ENCODE data around the gene MAGIX. TPM values are rescaled to one million over a fixed set of nuclear protein-coding genes. Genes with fewer than 3 reads are reported as not detected.
"Not testable (repeated sequence)": the region's sequence is repeated elsewhere in the genome, so short reads cannot be mapped to it uniquely, and the experiment has no call there.

The MAGIX gene
- total RNA-seq, 1 donor: 3.5 TPM

DNA sequence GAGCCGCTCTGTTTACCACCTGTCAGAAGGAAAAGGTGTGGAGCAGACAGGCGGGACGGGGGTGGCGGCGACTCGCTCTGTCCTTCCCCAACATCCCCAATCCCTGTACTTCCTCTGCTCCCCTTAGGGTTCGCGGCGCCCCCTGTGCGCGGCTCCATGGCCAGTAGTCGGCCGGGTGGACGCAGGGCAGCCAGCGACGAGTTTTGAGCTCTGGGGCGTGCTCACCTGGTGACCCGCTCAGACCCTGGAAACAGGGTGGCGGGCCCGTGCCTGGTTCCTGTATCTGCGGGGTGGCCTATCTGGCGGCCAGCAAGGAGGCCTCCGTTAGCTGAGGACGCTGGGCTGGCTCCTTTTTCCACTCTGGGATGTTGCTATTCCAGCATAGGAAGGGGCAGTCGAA lies 5.4 kb upstream of the MAGIX start:
- DNase-seq (ENCODE audit: low read depth in 2 of 3, low spot score in 2 of 3): no peak

DNA sequence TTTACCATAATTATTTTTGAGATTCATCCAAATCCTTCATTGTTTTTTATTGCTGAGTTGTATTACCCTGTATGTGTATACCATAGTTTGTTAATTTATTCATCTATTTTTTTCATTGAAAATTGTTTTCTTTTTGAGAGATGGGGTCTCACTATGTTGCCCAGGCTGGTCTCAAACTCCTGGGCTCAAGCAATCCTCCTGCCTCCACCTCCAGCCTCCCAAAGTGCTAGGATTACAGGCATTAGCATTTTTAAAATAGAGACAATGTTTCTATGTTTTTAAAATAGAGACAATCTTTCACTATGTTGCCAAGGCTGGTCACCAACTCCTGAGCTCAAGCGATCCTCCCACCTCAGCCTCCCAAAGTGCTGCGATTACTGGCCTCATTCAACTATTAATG lies 1.6 kb upstream of the MAGIX start:
- DNase-seq (ENCODE audit: low read depth in 2 of 3, low spot score in 2 of 3): no peak

DNA sequence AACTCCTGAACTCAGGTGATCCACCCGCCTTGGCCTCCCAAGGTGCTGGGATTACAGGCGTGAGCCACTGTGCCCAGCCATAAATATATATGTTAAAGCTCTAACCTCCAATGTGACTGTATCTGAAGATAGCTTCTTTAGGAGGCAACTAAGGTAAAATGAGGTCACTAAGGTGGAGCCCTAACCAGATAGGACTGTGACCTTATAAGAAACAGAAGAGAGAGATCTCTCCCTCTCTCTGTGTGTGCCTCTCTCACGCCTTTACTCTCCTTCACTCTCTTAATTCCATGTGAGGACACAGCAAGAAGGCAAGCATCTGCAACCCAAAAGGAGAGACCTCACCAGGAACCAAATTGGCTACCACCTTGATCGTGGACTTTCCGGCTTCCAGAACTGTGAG lies 926 bp upstream of the MAGIX start:
- no peak for DNase-seq (ENCODE audit: low read depth in 2 of 3, low spot score in 2 of 3)

DNA sequence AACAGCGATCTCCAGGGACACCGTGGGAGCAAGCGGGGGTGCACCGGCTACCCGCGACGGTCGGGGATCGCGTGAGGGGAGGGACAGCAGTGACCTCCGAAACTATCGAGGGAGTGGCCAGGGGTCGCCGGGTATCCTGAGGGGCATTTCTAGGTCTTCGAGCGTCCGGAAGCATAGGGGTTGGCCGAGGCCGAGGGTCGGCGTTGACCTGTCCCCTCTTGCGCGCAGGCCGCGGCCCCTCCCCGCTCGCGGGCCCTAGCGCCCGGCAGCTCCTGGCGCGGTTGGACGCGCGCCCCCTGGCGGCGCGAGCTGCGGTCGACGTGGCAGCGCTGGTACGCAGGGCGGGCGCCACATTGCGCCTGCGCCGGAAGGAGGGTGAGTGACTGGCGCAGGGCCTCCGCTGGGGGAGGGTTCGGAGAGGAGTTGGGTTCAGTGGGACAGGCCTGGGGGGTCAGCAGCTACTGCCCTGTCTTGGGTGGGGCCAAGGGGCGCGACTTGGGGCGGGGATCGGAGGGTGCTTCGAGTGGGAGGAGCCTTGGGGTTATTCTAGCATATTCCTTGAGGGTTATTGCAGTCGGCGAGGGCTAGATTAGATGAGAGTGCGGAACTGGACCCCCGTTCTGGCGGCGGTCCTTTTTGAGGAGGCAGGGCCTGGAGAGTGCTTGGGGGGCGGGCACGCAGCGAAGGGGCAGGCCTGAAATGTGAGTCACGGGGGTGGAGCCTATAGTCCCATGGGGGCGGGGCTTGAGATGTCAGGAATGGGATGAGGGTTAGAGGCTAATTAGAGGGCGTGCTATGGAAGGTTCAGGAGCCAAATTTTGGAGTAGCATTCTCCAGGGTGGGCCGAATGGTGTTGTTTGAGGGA lies 1.2 kb downstream of the MAGIX start:
- DNase-seq (ENCODE audit: low read depth in 2 of 3, low spot score in 2 of 3): peak; percentile 71 to 90 (median 83)

DNA sequence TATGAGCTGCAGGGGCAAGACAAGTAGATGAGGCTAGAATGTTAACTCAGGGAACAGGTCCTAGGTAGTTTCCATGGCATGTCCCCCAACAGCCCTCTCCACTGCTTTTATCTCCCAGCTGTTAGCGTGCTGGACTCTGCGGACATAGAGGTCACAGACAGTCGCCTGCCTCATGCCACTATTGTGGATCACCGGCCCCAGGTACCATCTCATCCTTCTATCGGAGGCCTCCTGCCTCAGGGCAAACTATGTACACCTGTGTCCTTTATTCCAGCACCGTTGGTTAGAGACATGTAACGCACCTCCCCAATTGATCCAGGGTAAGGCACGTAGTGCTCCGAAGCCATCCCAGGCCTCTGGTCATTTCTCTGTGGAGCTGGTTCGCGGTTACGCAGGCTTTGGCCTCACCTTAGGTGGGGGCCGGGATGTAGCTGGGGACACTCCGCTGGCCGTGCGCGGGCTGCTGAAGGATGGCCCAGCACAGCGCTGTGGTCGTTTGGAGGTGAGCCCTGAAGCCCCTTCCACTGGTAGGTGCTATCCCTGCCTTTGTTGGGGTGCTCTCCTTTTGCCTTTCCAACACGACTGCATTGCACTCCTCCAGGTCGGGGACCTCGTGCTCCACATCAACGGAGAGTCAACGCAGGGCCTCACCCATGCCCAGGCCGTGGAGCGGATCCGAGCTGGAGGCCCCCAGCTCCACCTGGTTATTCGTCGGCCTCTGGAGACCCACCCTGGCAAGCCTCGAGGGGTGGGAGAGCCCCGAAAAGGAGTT lies 2.2 kb downstream of the MAGIX start:
- no peak for DNase-seq (ENCODE audit: low read depth in 2 of 3, low spot score in 2 of 3)

DNA sequence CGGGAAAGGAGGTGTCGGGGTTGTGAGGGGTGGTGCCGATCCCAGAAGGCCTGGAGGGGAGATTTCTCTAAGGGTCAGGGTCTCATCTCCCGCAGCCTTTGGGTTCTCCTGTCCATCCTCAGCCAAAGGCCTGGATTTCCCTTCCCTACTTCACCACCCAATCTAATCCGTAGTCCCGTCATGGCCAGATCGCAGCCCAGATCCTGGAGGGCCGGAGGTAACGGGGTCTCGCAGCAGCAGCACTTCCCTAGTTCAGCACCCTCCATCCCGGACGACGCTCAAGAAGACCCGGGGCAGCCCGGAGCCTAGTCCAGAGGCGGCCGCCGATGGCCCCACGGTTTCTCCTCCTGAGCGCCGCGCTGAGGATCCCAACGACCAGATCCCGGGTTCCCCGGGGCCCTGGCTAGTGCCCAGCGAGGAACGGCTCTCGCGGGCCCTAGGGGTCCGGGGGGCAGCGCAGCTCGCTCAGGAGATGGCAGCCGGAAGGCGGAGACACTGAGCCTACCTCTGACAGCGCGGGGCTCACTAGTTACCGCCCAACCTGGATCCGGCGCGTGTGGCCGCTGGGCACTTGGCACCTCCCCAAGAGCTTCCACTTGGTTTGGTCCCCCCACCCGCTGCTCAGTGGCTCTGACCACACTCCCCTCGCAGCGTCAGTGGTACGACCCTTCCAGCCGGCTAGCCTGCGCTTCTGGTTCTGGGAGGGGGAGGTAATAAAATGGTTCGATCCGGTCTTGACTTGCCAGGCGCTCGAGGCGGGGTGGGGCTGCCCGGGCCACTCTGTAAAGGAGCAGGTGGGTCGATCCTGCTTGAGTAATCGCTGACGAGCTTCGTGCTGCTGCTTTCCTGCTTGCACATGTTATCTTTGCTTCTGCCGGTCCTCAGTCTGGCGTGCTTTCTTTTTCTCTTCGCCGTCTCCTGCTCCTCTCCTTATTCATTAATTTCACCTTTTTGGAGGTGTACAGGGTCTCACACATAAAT lies 3.6 kb downstream of the MAGIX start:
- peak in 2 of 3 donors; percentile 85 to 89 for DNase-seq (ENCODE audit: low read depth in 2 of 3, low spot score in 2 of 3)

DNA sequence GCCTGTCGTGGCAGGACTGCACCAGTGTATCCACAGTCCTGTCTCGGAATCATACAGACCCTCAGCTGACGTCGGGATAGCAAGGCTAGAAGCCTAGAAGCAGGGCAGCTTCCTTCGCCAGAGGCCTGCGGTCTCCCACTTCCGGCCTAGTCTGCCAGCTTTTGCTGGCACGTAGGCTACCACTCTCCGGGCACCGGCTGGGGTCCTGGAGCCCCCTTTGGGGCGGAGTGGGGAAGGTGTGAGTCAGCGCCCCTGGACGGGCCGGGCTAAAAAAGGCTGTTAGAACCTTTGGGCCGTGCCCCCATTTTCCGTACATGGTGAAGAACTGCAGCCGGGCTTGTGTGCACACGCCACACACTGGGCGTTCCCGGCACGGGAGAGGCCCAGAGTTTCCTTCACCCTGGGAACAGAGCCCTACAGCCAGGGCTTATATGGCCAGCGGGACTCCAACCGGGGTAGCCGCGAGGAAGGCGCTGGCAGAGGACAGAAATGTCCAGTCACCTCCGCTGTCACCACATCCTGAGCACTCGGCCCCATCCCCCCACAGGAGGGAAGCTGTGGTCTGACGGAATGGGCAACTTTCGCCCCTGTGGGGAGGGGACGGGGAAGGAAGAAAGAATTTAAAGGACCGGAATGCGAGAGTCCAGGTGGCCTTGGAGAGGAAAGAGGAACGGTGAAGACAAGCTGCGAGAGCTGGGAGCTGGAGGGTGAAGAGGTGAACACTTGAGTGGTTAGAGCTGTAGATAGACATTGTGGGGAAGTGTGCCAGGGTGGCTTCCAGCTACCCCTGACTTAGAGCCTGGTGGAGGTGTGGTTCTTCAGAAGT lies 4.6 kb downstream of the MAGIX start:
- peak in 2 of 3 donors; percentile 89 to 95 for DNase-seq (ENCODE audit: low read depth in 2 of 3, low spot score in 2 of 3)

DNA sequence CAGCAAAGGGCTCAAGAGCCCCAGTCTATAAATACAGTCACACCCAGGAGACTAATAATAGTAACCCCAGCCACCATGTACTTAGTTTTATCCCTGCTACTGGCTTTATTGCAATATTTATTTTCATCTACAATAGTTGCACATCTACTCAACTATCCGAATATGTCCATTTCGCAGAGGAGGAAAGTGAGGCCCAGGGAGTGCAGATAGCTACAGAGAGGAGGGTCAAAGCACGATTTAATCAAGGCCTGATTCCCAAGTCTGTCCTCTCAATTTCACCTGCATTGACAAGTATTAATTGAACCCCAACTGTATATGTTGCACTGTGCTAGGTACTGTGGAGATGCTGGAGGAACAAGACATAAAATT lies 5.2 kb downstream of the MAGIX start:
- DNase-seq (ENCODE audit: low read depth in 2 of 3, low spot score in 2 of 3): no peak

DNA sequence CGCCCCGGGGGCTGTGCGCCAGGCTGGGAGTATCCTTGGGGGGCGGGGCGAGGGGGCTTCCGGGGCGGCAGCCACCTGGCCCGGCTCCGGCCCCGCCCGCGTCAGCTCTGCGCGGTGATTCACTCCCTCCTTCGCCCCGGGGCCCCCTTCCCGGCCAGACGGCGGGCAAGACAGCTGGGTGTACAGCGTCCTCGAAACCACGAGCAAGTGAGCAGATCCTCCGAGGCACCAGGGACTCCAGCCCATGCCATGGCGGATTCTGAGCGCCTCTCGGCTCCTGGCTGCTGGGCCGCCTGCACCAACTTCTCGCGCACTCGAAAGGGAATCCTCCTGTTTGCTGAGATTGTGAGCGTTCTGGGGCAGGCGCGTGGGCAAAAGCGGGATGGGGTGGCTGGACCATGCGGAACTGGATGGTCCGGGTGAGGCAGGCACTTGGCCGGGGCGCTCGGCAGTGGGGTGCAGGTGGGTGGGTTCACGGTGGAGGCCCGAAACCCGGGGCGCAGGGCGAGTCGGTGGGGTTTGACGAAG lies 9.3 kb downstream of the MAGIX start, which contains the start of gene PLP2:
Gene PLP2, plus strand, starts transcription at position 147 of the 528 bp plus-strand sequence. Its CDS starts 103 bp downstream, at position 250.
- DNase-seq (ENCODE audit: low read depth in 2 of 3, low spot score in 2 of 3): peak in 2 of 3 donors; percentile 49

DNA sequence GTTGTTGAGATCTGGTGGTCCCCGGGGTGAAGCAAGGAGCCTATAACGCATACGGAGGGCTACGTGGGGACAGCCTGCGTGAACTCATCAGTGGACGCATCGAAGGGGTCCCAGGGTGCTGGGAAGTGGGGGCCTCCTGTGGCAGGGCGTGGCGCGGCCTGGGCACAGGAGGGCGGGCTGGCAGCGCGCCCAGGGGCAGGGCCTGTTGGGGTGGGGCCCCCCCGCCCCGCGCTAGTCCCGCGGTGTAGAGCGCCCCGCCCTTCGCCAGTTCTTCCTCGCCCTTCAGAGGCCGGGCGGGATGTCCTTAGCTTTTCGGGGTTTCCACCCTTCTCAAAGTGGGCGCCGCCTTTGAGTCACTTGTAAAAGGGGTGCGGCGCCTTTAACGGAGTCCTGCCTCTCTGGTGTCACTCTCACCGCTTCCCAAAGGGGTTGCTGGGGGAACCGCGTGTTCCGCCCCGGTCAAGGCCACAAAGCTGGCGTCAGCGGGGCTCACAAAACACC lies 9.8 kb downstream of the MAGIX start:
- DNase-seq (ENCODE audit: low read depth in 2 of 3, low spot score in 2 of 3): peak in 2 of 3 donors; percentile 64 to 66

DNA sequence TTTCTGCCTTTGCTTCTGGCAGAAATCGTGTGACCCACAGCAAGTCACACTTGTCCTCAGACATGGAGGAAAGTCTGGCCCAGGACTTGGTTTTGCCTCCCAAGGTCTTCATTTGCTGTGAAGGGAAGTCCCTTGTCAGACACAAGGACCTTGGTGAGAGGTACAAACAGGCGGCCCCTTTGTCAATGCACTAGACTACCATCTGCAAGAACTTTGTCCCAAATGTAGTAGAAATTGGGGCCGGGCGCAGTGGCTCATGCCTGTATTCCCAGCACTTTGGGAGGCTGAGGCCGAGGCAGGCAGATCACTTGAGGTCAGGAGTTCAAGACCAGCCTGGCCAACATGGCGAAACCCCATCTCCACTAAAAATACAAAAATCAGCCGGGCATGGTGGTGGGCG lies 11.0 kb downstream of the MAGIX start:
- DNase-seq (ENCODE audit: low read depth in 2 of 3, low spot score in 2 of 3): not testable (repeated sequence)

DNA sequence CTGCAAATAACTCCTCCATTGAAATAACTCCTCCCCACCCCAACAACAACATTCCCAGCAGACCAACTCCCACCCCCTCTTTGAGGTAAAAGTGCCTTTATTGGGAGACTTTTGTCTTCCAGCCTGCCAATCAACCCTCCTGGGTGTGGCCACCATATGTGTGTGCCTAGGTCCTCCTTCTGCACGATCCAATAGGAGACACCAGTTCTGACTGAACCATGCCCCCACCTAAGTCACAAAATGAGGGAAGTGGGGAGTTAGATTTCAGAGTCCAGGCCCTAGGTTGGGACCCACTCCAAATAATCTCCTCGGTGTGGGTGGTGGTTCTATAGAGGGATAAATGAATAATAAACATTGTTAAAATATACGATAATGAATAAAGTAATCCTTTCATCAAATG lies 12.2 kb downstream of the MAGIX start:
- DNase-seq (ENCODE audit: low read depth in 2 of 3, low spot score in 2 of 3): no peak

DNA sequence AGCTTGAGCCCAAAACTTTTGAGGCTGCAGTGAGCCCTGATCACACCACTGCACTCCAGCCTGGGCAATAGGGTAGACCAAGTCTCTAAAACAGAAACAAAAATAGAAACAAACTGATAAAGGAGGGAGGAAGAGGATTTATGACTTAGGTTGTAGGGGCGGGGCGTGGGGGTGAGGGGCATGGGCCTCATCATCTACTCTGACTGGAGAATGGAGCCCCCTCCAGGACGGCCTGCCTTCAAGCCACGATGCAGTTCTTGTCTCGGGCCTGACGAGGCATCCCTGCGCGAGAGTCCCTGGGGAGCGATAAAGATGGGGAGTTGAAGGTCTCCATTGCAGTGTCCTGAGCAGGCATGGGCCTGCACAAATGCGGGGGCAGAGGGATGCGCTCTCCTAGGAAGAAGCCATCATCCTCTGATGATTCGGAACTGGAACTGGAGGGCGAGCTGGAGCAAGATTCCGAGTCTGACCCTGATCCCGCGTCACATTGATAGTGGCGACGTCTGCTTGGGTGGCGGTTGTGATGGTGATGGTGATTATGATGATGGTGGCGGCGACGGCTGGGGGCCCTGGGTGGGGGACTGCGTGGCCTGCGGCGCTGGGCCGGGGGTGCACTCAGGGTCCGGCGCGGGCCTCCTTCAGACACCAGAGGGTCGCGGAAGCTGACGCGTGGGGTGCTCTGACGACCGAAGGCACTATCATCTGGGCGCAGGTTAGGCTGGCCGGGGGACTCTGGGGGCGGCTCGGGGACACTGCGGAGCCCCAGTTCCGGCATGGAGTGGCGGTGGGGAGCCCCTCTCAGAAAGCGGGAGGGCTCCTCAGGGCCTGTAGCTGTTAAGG lies 13.1 kb downstream of the MAGIX start:
- DNase-seq (ENCODE audit: low read depth in 2 of 3, low spot score in 2 of 3): no peak

DNA sequence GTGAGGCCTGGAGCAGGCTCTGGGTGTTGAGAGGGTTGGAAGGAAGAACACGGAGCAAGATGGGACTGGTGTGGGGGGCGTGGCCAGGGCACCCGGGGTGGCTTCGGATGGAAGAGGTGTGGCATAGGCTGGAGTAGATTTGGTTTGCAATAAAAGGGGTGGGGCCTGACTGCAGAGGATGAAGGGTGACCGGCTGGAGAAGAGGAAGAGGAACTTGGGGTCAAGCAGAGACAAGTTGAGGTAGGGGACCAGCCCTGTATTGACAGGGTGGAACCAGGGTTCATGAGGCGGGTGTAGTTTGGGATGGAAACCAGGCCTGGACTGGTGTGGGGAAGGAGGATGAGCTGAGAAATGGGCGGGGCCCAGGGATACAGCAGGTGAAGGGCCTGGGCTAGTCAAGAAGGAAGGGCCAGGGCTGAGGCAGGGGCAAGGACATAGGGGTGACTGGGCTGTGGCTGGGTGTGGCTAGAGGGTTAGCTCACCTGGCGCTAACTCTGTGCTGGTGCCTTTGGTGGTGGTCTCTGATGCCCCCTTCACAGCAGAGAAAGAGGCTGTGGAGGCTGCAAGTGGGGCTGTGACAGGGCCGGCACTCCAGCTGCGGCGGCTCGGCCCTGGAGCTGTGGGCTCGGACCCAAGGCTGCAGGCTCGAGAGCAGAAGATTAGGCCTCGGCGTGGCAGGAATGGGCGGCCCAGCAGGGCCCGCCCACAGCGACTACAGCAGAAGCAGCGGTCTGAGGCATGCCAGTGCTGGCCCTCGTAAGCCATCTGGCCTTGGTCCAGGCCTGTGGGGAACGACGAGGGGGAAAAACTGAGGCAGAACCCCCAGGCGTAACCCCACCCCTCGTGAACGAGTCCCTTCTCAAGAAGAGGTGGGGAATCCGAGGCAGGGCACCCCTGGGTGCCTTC lies 14.1 kb downstream of the MAGIX start:
- DNase-seq (ENCODE audit: low read depth in 2 of 3, low spot score in 2 of 3): no peak

DNA sequence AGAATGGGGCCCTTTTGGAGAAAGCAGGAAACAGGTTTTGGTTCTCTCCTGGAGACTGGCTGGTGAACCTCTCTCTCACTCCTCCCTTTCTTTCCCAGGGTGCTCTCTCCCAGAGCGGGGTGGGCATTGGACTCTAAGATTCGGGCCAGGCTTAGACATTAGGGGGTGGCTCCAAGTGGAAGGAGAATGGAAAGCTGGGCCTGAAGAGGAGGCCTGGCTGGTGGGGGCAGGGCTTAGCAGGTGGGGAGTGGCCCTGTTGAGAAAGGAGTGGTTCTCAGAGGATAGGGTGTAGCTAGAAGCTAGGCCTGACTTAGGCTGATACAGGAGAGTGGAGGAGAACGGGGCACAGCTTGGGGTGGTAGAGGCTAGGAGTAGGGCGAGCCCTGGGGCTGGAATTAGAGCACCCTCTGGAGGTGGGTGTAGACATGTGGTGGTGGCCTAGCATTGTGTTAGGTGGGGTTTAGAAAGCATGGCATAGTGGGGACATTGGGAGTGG lies 14.8 kb downstream of the MAGIX start:
- peak in 2 of 3 donors; percentile 47 to 64 for DNase-seq (ENCODE audit: low read depth in 2 of 3, low spot score in 2 of 3)

DNA sequence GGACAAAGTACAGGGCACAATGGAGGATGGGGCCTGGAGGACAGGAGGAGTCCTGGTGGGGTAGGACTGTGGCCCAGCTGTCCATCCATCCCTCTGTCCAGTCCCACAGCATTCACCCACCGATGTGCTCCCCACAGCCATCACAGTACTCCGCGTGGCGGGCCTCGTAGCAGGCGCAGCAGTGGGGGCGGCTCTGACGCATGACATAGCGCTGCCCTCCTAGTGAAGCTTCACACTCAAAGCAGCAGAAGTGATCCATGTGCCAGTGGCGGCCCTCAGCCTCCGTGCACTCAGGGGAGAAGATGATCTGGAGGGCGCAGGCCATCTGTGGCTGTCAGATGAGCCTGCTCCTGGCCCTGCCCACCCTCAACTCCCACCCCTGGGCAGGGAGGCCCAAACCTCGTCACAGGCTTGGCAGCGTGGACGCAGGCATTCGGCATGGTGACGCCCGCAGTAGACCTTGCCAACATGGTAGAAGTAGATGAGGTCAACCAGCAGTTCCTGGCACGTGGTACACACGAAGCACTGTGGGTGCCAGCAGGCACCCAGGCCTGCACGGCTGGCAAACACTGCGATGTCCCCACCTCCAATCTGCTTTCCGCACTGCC lies 15.4 kb downstream of the MAGIX start:
- DNase-seq (ENCODE audit: low read depth in 2 of 3, low spot score in 2 of 3): no peak

DNA sequence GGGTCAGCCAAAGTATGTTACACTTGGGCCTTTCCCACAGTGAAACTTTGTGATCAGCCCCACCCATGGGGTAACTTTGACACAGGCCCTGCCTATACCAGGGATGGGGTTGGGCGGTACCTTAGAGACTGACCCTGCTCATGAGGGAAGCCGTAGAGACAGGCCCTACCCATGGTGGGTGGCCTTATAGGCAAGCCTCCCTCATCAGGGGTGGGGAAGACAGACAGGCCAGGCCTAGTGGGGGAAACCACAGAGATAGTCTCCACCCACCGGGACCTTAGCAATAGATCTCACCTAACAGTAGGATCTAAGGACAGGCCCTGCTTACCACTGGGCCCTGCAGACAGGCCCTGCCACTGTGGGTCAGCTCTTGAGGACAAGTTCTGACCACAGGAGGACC lies 16.0 kb downstream of the MAGIX start:
- DNase-seq (ENCODE audit: low read depth in 2 of 3, low spot score in 2 of 3): no peak
